Measurements from ENCODE around the gene MYH6.
A peak's percentile ranks its signal among the peaks of the same experiment; 100 is the strongest.
"Not testable (repeated sequence)": the region's sequence is repeated elsewhere in the genome, so short reads cannot be mapped to it uniquely, and the experiment has no call there.

Gene MYH6

GRCh38 chr14:23414254-23414653 is 6.2 kb upstream of the MYH6 start:
- no peak for DNase-seq

GRCh38 chr14:23413681-23414080 is 5.6 kb upstream of the MYH6 start:
- no peak for DNase-seq

DNA sequence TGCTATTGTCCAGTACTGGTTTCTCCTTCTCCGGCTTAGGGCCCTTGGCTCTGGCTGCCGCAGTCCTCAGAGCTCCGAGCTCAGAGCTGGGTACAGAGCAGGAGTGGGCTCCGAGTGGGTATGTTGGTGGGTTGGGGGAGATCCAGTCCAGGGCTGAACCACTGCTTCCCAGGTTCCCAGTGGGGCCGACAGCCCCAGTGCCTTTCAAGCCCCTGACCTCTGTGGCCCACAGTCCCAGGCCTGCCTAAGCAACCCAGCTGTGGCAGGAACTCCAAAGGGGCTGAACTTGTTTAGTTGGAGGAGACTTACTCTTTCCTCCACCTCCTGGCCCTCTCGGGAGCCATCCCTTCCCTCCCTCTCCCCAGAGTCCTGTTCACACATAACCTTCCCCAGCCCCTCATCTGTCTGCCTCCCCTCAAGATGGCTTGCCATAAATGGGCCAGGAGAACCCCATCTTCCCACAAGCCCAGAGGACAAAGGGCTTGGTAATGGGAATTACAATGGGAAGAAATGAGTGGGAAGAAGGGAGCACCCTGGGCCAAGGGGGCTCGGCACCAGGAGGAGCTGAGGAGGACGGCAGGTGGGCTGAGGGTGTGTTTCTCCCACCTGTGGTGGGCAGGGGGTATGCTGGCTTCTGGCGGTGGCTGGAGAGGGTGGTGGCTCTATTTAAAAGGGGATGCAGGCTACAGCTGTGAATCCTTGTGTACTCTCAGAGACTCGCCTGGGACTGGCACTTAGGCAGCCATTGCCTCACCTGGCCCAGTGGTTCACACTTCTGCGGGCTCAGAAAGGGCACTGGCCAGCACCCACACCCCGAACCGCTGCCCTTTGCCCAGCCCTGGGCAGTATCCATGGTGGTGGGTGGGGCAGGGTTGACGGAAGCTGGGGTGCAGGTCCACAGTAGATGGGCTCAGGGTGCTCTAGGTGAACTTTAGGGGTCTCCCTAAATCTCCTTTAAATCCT is 3.8 kb upstream of the MYH6 start:
- DNase-seq: no peak

- DNase-seq: no peak
Measured at GRCh38 chr14:23409966-23410635, 2.0 kb upstream of the MYH6 start.

- DNase-seq: no peak
Measured at GRCh38 chr14:23409475-23409874, 1.4 kb upstream of the MYH6 start.

GRCh38 chr14:23408307-23408630 is 196 bp upstream of the MYH6 start:
- no peak for DNase-seq

- DNase-seq: no peak
Measured at GRCh38 chr14:23406725-23407355, 1.2 kb downstream of the MYH6 start.

DNA sequence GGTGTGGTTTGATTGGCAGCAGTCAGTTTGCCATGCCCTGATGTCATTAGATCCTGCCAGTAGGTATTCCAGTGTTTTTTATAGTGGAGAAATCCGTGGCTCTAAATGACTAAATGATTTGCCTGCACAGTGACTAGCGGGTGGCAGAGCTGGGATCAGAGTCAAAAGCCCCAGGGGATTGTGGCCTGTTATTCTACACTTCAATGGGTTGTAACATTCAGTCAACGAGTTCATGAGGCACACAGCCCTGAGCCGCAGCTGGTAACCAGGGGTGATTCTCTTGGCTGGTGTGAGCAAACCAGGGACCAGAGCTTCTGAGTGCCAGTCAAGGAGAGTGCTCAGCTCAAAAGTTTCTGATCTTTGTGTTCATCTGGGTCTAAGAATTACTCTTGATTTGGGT is 1.8 kb downstream of the MYH6 start:
- peak; percentile 1 for DNase-seq

DNA sequence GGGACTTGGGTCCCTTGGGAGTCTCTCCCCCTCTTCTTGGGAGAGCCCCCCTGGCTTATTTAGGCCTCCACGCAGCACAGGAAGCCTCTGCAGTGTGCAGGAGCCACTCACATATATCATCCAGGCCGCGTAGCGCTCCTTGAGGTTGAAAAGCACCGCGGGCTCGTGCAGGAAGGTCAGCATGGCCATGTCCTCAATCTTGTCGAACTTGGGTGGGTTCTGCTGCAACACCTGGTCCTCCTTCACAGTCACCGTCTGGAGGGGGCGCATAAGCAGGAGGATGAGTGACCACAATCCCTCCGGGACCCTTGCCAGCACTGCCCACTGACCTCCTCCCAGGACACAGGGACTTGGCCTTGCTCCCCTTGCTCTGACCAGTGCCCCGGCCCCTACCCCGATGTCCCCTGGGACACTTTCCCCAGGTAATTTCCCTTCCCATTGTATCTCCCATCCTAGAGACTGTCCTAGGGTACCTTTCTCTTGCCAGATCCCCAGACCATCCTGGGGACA is 2.5 kb downstream of the MYH6 start:
- no peak for DNase-seq

DNA sequence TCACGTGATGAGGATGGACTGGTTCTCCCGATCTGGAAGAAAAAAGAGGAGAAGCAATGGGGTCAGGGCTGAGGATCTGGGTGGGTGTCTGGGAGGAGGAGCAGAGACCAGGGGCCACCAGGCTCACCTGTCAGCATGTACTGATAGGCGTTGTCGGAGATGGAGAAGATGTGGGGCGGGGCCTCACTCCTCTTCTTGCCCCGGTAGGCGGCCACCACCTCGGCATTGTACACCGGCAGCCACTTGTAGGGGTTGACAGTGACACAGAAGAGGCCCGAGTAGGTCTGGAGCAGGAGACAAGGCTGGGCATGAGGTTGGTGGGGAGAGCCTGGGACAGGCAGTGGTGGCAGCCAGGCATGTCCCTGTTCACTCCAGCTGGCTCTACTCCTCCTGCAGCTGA is 3.0 kb downstream of the MYH6 start:
- DNase-seq: no peak

- DNase-seq: no peak
Measured at GRCh38 chr14:23404331-23404900, 3.7 kb downstream of the MYH6 start.

GRCh38 chr14:23403908-23404307 is 4.2 kb downstream of the MYH6 start:
- DNase-seq: no peak

- DNase-seq: no peak
Measured at GRCh38 chr14:23403139-23403438, 5.0 kb downstream of the MYH6 start.

GRCh38 chr14:23402296-23403138 is 5.6 kb downstream of the MYH6 start:
- DNase-seq: no peak

DNA sequence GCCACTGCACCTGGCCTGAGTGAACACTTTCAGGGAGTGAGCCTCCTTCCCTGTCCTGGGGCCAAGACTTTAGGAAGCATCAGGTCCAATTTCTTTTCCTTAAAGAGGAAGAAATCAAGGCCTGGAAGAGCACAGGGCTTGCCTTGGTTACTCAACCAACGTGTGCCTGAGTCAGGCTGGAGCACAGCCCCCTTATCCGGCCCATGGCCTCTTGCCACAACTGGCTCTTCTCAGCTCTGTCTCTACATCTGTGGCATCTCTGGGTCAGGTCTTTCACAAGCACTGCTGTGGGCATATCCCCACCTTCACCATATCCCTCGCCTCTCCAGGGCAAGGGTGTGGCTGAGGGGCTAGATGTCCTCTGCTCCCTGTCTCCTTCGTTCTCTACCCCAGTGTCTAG is 6.8 kb downstream of the MYH6 start:
- no peak for DNase-seq

DNA sequence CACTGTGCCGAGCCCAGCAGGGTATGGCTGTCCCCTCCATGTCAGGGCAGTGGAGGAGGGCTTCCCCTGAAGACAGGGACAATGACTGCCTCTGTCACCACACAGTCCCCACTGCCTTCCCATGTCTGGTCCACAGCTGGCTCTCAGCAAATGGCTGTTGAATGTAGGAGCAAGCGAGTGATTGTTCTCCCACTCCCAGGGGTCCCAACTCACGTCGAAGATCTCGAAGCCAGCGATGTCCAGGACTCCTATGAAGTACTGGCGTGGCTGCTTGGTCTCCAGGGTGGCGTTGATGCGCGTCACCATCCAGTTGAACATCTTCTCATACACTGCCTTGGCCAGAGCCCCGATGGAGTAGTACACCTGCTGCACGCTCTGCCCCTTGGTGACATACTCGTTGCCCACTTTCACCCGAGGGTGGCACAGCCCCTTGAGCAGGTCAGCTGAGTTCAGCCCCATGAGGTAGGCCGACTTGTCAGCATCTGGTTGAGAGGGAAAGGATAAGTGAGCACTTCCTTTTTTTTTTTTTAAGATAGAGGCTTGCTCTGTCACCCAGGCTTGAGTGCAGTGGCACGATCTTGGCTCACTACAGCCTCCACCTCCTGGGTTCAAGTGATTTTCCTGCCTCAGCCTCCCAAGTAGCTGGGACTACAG is 7.5 kb downstream of the MYH6 start:
- not testable (repeated sequence) for DNase-seq

DNA sequence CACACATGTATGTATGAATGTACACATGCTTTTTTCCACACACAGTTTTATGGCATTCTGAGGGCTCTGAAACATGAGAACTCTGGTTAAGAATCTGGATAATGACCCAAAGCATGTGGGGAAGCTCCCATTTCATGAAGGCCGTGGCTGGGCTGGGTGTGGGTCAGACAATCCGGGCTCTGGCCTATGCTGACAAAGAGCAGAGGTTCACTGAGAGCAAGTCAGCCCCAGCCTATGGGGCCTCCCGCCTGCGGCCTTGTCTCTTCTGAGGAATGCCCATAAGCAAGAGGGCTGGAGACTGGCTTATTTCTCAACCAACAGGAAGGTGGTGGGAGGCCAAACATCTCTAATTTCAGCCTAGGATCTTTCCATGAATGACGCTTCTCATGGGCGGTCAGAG is 8.5 kb downstream of the MYH6 start:
- no peak for DNase-seq

- DNase-seq: no peak
Measured at GRCh38 chr14:23399136-23399535, 8.9 kb downstream of the MYH6 start.

DNA sequence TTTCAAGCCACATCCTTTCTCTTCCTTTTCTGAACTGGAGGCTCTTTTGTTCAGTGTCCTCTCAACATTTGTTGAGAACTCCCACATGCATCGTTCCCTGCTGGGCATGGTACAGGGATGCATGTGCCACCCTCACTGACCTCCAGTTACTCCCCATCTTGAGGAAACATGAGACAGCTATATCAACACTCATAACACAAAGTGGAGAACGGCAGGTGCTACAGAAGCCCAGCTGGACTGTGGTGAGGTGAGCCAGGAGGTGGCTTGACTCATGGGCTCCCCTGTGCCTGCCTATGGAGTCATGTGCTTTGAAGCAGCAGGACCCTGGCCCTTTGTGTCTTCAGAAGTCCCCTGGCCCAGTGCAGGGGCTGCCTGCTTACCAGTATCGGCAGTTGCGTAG is 9.7 kb downstream of the MYH6 start:
- DNase-seq: no peak

DNA sequence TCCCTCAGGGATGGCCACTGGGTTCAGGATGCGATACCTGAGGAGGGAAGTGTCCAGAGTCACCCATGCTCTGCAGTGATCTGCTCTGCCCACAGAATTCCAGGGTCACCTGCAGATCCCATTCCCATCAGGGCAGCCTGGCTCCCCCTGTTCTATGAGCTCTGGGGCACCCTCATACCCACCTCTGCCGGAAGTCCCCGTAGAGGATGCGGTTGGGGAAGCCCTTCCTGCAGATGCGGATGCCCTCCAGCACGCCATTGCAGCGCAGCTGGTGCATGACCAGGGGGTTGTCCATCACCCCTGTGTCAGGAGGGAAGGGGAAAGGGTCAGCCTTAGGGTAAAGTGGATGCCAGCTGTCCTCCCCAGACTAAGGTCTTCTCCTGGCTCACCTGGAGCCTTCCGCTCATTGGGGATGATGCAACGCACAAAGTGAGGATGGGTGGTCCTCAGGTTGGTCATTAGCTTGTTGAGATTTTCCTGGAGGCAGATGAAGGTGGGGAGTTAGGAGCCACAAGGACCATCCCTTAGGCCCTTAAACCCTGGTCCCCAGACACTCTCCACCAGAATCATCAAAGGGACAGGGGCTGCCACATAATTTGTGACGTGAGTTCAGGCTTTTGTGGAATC is 11.2 kb downstream of the MYH6 start:
- no peak for DNase-seq

DNA sequence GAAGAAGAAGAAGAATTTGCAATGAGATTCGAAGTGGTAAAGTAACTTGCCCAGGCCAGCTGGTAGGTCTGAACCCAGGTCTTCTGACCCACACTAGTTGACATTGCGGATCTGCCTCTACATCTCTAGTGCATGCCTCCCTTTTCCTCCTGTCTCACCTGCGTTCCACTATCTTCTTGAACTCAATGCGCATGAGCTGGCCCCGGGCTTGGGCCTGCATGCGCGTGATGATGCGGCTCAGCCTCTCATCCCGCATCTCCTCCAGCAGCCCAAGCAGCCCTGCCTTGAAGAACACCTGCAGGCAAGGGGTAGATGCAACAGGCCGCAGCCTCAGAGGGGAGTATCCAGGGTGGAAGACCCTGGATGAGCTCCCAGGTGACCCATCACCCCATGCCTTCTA is 11.9 kb downstream of the MYH6 start:
- no peak for DNase-seq
